HL-60/S4 treated with phorbol 12-myristate 13-acetate at 8.2 ng/mL for 4 days and 3 days (cell line): ENCODE results near the gene MGAT4A.
"Not testable (repeated sequence)": the region's sequence is repeated elsewhere in the genome, so short reads cannot be mapped to it uniquely, and the experiment has no call there.

Source experiments
- in situ Hi-C: fragments of 300-500 bp; cut with MboI; formaldehyde crosslinking; loops from 2 replicates; pipeline ENCODE4 v1.15.0; 2022; ENCODE audit warnings: low sequenced_read_pairs

The MGAT4A gene

GRCh38 chr2:98608116-98608961, 122.6 kb downstream of the MGAT4A start, which contains the start of the genes COA5 and UNC50:
Gene COA5, minus strand, starts transcription at chr2:98608512. Its CDS starts 107 bp downstream, at chr2:98608405.
Gene UNC50, plus strand, starts transcription at chr2:98608589. Its CDS starts 1,171 bp downstream, at chr2:98609760.
- in situ Hi-C loops = no loop called here

GRCh38 chr2:98607741-98608115, 123.2 kb downstream of the MGAT4A start:
- in situ Hi-C loops = no loop called here

DNA sequence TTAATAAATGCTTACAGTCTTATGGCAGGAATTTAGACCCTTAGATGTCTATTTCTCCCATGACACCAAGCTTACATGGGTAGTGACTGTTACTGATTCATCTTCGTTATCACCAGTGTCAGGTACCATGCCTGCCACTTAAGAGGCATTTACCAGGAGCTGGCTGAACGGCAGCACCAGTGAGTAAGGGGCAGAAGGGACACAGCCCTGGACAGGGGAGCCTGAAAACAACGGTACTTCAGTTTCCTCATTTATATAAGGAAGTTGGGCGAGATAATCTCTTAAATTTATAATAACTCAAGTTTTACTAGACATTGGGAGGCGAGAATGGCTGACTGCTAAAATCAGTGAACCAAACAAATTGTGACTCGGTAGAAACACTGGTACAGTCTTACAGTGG, 123.8 kb downstream of the MGAT4A start:
- in situ Hi-C loops = no loop called here

DNA sequence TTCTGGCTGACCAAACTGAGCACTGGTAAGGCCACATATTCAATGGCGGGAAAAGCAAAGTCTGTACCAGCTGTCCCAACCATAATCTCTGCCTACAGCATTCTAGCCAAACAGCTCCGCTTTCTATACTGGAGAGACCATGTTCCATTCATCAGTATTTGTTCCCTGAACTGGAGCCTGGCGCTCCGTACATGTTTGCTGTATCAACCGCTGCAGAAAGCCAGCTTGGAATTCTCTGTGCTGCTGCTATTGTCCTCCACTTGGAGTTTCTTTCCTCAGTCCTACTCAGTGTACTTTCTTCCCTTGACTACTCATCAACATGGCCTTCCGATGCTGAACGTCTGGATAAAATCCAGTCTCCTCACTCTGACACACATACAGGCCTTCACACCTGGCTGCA, 124.5 kb downstream of the MGAT4A start:
- in situ Hi-C loops = no loop called here

DNA sequence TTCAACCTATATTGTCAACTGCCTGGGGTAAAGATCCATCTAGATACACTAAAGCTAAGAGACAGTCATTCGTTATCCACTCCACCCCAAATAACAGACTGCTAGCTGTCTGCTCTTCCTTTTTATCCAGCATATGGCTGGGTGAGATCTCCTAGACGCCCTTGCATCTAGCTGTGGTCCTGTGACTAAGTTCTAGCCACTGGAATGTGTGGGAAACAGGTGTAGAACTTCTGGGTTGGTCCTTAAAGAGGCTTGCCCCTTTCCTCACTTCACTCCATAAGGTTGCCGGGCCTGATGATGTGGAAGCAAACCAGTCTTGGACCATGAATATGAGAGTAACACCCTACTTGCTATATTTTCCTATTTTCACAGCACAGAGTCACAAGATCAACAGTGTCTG, 125.9 kb downstream of the MGAT4A start:
- in situ Hi-C loops = no loop called here

DNA sequence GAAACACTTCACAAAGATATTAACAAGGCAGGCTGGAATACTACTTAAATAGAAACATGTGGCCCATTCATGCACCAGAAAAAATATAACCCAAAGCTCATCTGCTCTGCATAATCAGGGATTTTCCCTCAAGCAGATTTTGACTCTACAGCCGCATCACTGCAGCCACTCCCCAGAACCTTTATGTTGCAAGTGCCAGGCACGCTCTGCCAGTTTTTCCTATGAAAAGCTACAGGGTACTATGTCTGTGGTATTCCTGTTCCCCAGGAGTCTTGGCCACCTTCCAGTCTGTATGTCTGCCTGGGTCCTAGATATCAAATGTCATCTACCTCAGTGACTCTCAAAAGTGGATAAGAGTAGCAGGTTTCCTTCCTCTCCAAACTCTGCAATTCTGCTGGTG, 126.4 kb downstream of the MGAT4A start:
- in situ Hi-C loops = no loop called here

- in situ Hi-C loops = no loop called here
Measured at GRCh38 chr2:98601532-98602132, 129.3 kb downstream of the MGAT4A start.

DNA sequence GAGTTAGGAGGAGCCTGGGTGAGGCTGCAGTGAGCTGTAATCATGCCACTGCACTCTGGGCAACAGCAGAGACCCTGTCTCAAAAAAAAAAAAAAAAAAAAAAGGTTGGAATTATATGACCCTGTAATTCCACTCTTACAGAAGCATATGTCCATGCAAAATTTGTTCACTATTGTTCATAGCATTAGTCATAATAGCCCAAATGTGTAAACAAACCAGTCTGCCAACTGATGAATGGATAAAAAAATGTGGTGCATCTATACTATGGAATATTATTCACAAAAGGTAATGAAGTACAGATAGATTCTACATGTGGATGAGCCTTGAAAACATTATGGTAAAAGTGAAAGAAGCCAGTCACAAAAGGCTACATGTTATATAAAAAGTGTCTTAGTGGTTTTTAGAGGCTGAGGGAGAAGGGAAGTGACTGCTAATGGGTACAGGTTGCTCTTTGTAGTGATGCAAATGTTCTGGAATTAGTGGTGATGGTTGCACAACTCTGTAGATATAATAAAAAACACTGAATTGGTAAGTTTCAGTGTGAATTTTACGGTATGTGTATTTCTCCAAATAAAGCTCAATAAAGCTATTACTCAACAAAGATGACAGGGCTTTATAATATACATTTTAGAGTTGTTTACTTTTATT, 132.0 kb downstream of the MGAT4A start:
- in situ Hi-C loops = no loop called here

DNA sequence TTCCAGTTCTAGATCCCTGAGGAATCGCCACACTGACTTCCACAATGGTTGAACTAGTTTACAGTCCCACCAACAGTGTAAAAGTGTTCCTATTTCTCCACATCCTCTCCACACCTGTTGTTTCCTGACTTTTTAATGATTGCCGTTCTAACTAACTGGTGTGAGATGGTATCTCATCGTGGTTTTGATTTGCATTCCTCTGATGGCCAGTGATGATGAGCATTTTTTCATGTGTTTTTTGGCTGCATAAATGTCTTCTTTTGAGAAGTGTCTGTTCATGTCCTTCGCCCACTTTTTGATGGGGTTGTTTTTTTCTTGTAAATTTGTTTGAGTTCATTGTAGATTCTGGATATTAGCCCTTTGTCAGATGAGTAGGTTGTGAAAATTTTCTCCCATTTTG, 136.3 kb downstream of the MGAT4A start:
- in situ Hi-C loops = not testable (repeated sequence)

DNA sequence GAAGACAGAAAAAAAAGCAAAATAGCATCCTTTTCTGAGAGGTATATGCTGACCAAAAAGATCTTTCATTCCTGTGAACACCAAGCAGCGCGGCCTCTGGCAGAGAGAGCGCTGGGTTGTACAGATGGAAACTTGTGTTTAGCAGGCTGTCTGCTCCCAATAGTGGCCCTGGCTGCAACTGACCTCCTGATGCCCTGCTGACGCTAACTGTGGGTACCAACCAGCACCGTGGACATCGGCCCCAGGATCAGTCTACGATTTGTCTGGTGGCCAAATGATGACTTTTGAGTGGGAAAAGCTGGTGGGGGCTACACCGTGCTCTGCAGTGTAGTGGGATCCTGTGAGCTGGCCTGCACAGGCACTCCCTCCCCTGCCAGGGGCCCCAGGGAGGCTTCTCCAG, 138.4 kb downstream of the MGAT4A start:
- in situ Hi-C loops = no loop called here

DNA sequence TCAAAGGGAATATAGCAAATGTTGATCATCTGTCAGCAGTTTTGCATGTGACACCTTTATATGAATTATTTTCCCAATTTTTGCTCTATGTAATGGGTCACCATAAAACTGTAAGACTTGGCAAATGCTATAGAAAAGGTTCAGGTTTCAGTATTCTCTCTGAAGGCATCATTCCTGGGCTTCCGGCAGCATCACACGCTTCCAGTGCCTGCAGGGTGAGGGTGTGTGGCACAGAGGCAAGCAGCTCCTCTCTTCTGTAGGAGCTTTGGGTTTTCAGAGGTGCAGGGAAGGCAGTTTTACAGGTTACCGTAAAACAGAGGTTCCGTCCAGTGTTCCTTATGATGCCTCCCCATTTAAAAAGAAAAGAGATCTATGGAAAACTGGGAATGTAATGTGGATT, 141.4 kb downstream of the MGAT4A start:
- in situ Hi-C loops = no loop called here

DNA sequence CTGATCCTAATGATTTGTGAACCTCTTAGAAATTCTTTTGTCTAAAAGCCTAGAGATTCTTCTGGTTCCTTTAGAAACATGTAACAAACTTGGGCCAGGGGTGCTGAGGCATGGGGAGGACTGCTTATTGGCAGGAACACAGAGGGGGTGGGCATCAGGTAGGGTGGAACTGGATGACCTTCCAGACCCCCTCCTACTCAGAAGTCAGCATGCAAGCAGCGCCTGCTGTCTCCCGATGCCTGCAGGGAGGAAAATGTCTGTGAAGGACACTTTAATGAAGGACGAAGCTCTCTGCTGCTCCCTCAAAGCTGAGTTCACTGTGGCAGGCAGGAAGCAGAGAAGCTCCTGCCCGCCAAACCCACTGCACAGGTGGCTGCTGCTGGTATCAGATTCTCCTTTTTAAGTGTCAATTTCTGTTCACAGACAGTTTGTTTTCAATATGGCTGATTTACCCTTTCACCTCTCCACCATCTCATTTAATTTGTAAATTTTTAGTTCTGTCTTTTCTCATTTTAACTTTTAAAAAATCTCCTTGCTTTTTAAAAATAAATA, 142.0 kb downstream of the MGAT4A start:
- in situ Hi-C loops = no loop called here

DNA sequence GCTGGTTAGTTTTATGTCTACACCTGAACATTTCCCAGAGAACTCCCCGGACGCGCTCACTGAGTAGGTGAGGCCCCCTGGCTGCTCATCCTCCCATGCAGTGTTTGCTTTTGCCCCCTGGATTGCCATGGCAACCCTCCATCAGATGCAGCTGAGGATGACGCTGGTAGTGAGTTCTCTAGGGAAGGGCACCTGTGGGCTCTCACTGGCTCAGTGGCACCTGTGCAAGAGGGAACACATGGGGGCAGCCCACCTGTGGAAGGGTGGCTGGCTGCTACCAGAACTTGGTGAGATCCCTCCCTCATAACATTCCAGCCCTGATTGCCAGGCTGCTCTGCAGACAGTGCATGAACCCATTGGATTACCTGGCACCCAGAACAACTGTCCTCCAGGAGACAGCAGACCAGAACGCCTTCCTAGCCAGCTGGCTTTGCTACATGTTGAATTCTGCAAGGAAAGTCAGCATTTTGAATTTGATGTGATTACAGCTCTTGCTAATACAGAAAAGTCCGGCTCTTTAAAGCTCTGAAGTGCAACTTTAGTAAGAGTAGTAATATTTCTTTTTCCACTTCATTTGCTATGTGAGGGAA, 144.3 kb downstream of the MGAT4A start:
- in situ Hi-C loops = no loop called here

- in situ Hi-C loops = no loop called here
Measured at GRCh38 chr2:98585386-98585785, 145.5 kb downstream of the MGAT4A start.

DNA sequence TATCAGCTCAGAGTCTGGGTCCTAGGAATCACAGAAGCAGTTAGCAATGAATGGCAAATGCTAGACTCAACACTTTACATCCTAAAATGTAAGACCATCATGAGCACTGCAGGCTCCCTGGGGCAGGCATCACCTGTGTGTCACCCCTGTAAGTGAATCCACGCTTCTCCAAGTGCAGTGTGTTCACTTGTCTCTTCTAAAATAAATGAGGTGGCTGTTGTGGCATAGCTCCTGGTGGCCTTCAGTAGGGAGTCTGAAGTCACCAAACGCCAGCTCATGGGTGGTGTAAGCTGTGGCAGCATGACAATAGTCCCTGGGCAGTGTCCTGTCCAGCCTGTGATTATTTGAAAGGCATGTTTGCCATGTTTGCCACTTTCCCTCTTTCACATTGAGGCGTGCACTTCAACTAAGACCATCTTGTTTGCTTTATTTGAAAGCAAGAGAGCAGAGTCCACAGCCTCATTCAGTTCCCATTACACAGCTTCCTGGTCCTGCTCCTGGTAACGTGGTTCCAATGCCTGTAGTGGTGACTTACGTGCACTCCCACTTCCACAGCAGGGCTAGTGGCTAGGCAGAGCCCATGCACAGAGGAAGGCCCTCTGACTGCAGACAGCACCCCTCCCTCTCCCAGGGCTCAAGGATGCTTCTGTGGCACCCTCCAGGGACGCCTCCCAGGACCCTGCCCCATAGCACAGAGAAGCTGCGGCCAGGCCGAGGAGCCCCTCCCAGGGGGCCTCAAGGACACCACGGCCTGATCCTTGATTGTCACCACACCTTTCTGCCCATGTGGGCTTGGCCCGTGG, 146.9 kb downstream of the MGAT4A start:
- in situ Hi-C loops = no loop called here

DNA sequence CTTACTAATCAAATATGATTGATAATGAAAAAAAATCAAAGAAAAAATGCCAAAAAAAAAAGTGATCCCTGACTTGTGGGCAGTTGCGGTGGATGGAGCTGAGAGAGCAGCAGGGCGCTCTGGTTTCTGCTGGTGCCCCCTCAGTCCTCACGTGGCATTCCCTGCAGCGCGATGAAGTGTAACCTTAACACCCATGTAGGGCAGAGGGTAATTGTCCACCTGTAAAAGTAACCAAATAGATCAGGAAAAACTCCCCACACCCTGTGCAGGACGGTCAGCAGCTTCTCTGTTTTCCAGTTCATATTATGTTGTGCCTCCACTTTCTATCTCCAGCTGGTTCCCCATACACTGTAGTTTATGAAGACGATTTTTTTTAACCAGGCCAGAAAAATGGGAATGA, 147.7 kb downstream of the MGAT4A start:
- in situ Hi-C loops = no loop called here

DNA sequence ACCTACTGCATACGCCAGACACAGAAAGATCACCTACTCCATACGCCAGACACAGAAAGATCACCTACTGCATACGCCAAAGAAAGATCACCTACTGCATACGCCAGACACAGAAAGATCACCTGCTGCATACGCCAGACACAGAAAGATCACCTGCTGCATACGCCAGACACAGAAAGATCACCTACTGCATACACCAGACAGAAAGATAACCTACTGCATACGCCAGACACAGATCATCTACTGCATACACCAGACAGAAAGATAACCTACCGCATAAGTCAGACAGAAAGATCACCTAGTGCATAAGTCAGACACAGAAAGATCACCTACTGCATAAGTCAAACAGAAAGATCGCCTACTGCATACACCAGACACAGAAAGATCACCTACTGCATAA, 148.4 kb downstream of the MGAT4A start:
- in situ Hi-C loops = no loop called here

DNA sequence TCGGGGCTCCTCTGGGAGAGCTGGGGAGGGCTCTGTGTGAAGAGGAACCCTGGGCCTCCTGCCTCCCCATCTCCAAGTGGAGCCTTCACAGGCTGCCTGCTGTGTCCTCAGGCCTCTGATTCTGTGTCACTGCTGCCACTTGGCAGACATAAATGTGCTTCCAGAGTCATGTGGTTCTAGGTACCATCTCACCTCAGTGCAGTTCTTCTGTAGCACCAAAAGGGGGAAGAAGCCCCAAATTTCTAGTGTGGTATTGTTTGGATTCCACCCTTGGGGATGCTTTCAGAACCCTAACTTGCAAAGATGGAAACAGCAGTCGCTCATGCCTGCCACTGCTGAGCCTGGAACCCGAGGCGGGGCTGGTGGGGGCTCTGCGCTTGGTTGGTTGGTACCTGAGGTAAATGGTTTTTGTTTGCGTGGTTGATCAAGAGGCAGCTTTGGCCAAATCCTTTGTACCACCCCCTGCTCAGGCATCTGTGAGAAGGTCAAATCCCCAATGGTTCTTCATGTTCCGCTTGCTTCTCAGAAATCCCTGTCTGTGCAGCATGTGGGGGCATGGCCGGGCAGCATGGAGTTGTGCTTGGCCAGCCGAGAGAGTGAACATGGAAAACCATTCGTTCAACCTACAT, 150.2 kb downstream of the MGAT4A start:
- in situ Hi-C loops = no loop called here

GRCh38 chr2:98579926-98580325, 151.0 kb downstream of the MGAT4A start:
- in situ Hi-C loops = no loop called here

GRCh38 chr2:98578231-98578630, 152.7 kb downstream of the MGAT4A start:
- in situ Hi-C loops = no loop called here
